Neutrophil (primary cell): ENCODE data around the gene CUL2.

Experiments used
- H3K27ac ChIP-seq: fragments of 200-600 bp; sonication (generic); 2 replicates; pipeline ENCODE4 v1.5.1; 2016; ENCODE audit warnings: mild to moderate bottlenecking, moderate library complexity
- H3K27me3 ChIP-seq: fragments of 200-600 bp; sonication (generic); 2 replicates; pipeline ENCODE4 v1.6.0; 2016; ENCODE audit warnings: mild to moderate bottlenecking
- H3K36me3 ChIP-seq: fragments of 200-600 bp; sonication (generic); 2 replicates; pipeline ENCODE4 v1.5.1; 2017
- H3K4me1 ChIP-seq, 2 experiments: fragments of 200-600 bp in 1 of 2; sonication (generic) in 1 of 2; 1 replicate in 1 of 2; 2 replicates in 1 of 2; pipeline versions ENCODE4 v1.5.1 to v1.6.1; 2013 to 2016; ENCODE audit warnings: low read depth in 1 of 2, low read length in 1 of 2, mild to moderate bottlenecking in 1 of 2, moderate library complexity in 1 of 2; ENCODE audit not compliant: control insufficient read depth in 1 of 2, insufficient read depth in 1 of 2
- H3K4me3 ChIP-seq, 2 experiments: fragments of 200-600 bp in 1 of 2; sonication (generic) in 1 of 2; 1 replicate in 1 of 2; 2 replicates in 1 of 2; pipeline ENCODE4 v1.5.1; 2013 to 2016; ENCODE audit warnings: low read depth in 1 of 2, low read length in 1 of 2, mild to moderate bottlenecking in 1 of 2, moderate library complexity in 1 of 2
- H3K9me3 ChIP-seq: fragments of 200-600 bp; sonication (generic); 2 replicates; pipeline ENCODE4 v1.5.1; 2016
- TF ChIP-seq, protein P1 (sequence below): fragments of 200-600 bp; sonication (generic); IDR thresholded peaks from 2 replicates; pipeline ENCODE4 v1.5.1; 2016; ENCODE audit warnings: antibody characterized with exemption

The CUL2 gene

DNA sequence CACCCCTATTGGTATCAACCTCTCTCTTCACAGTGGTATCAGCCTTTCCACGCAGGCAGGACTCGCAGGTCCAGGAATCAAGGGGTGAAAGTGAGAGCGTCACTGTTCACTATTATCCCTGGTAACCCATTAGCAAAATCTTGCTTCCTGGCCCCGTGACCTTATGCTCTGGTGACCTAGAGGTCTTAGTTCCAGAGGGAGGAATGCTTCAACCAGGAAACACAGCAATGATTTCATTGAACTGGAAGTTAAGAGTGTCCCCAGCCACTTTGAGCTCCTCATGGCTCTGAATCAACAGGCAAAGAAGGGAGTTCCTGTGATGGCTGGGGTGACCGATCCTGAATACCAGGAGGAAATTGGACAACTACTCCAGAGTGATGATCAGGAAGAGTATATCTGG lies 90.6 kb downstream of the CUL2 start:
- TF ChIP-seq, protein P1, sequence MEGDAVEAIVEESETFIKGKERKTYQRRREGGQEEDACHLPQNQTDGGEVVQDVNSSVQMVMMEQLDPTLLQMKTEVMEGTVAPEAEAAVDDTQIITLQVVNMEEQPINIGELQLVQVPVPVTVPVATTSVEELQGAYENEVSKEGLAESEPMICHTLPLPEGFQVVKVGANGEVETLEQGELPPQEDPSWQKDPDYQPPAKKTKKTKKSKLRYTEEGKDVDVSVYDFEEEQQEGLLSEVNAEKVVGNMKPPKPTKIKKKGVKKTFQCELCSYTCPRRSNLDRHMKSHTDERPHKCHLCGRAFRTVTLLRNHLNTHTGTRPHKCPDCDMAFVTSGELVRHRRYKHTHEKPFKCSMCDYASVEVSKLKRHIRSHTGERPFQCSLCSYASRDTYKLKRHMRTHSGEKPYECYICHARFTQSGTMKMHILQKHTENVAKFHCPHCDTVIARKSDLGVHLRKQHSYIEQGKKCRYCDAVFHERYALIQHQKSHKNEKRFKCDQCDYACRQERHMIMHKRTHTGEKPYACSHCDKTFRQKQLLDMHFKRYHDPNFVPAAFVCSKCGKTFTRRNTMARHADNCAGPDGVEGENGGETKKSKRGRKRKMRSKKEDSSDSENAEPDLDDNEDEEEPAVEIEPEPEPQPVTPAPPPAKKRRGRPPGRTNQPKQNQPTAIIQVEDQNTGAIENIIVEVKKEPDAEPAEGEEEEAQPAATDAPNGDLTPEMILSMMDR, result no peak
- Histone ChIP-seq H3K4me1 (peaks cover 0 to 6% of the 10 kb centered on the region in 2 experiments), H3K36me3 (no peaks in the 10 kb centered on the region), H3K27me3 (peaks cover 14% of the 10 kb centered on the region), H3K27ac (no peak overlapping the region), H3K4me3 (no peak overlapping the region), H3K9me3 (no peaks in the 10 kb centered on the region)

DNA sequence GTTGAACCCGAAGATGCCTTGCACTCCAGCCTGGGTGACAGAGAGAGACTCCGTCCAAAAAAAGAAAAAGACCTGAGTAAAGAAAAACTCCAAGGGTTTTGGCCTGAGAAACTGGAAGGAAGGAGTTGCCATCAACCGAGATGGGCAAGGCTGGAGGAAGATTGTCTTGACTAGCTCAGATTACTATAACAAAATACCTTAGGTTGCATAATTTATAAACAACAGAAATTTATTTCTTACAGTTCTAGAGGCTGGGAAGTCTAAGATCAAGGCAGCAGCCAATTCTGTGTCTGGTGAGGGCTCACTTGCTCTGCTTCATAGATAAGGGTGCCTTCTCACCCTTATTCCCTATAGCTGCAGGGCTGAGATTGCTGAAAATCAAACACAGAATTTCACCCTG lies 91.2 kb downstream of the CUL2 start:
- no peak overlapping the region for H3K27ac ChIP-seq
- no peaks in the 10 kb centered on the region for H3K9me3 ChIP-seq
- peaks cover 0 to 6% of the 10 kb centered on the region in 2 experiments for H3K4me1 ChIP-seq
- TF ChIP-seq, protein P1, result no peak
- H3K27me3 ChIP-seq, result peaks cover 17% of the 10 kb centered on the region
- no peaks in the 10 kb centered on the region for H3K36me3 ChIP-seq
- no peak overlapping the region for H3K4me3 ChIP-seq

DNA sequence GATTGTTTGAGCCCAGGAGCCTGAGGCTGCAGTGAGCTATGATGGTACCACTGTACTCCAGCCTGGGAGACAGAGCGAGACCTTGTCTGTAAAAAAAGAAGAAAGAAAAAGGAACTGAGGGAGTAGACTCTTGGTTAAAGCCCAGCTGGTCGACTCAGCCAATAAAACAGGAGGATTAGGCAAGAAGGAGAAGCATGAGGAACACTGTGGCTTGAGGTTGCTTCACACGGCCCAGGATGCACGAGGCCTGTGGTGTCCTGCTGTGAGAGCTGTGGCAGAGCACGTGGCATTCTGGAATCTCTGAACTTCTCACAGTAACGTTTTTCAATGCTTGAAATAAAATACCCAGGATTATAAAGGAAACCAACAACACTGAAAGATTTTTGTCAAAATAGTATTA lies 93.3 kb downstream of the CUL2 start:
- TF ChIP-seq, protein P1, result no peak

DNA sequence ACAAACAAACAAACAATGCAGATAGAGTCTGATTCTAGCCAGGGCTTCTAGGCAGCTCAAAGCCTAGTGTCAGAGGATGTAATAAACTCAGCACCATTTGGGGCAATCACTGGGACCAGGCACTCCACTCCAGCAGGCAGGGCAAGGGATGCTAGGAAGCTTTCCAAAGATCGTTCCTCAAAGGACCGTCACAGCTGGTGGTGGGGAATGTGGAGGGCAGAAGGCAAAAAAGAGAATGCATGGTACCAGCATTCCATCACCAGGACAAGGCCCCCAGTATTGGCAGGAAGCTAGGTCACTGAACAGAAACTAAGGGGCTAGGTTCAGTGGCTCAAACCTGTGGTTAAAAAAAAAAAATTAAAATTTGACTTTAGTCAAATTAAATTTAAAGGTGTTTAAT lies 94.2 kb downstream of the CUL2 start:
- TF ChIP-seq, protein P1, result no peak
- H3K36me3 ChIP-seq, result no peaks in the 10 kb centered on the region
- H3K4me1 ChIP-seq, result peaks cover 0 to 6% of the 10 kb centered on the region in 2 experiments
- no peaks in the 10 kb centered on the region for H3K9me3 ChIP-seq
- no peak overlapping the region for H3K4me3 ChIP-seq
- no peak overlapping the region for H3K27ac ChIP-seq
- peaks cover 17% of the 10 kb centered on the region for H3K27me3 ChIP-seq

More for the DNA sequence above, 93.3 kb downstream of the CUL2 start:
- Histone ChIP-seq H3K4me1 (peaks cover 0 to 6% of the 10 kb centered on the region in 2 experiments), H3K36me3 (no peaks in the 10 kb centered on the region), H3K27me3 (peaks cover 17% of the 10 kb centered on the region), H3K9me3 (no peaks in the 10 kb centered on the region), H3K27ac (no peak overlapping the region), H3K4me3 (no peak overlapping the region)

DNA sequence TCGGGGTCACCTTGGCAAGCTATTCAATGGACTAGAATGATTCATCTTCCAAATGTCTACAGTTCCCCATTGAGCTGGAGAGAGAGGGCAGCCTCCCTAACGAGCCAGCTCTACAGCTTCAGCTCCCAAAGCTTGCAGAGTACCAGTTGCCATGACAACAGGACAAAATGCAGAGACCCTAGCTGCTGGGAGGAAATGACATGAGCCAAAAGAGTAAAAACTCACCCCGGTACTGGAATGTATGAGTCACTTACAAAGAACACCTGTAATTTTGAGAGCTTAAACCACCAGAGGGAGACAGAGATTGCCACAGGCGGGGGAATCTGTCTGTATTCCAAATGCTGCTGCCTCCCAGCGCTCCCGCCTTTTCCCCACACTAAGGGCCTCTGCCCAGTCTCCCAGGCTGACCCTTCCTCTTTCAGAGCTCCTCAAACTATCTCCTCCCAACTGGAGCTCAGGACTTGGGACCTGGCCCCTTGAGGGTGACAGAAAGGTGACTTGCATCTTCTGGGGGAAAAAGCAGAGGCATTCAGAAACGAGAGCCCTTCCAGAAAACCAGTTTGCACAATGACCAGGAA lies 95.5 kb downstream of the CUL2 start:
- Histone ChIP-seq H3K4me1 (peaks cover 0 to 6% of the 10 kb centered on the region in 2 experiments), H3K27ac (no peak overlapping the region), H3K4me3 (no peak overlapping the region), H3K36me3 (no peaks in the 10 kb centered on the region), H3K9me3 (no peaks in the 10 kb centered on the region), H3K27me3 (peaks cover 17% of the 10 kb centered on the region)
- TF ChIP-seq, protein P1, result no peak
